H9 (cell line): ENCODE data around the gene SCO2. TPM values are rescaled to one million over a fixed set of nuclear protein-coding genes. Genes with fewer than 3 reads are reported as not detected.

ENCODE experiments used
- DNase-seq: peaks from one replicate; pipeline ENCODE4 v3.0.0-alpha.2; 2017
- H2AFZ ChIP-seq: one replicate; pipeline ENCODE4 v1.6.1; 2013; ENCODE audit warnings: mild to moderate bottlenecking, low read length, control low read depth, moderate library complexity
- H2AK5ac ChIP-seq: 2 replicates; pipeline ENCODE4 v1.6.1; 2013; ENCODE audit warnings: low read length, control low read depth, mixed read lengths; ENCODE audit not compliant: insufficient read length
- H2BK120ac ChIP-seq: one replicate; pipeline ENCODE4 v1.6.1; 2013; ENCODE audit warnings: low read depth, mild to moderate bottlenecking, low read length, control low read depth, inconsistent platforms; ENCODE audit not compliant: poor library complexity, severe bottlenecking
- H2BK12ac ChIP-seq: 2 replicates; pipeline ENCODE4 v1.6.1; 2013; ENCODE audit warnings: low read length, control low read depth, mixed read lengths, low read depth; ENCODE audit not compliant: insufficient read length
- H2BK15ac ChIP-seq: 2 replicates; pipeline ENCODE4 v1.6.1; 2013; ENCODE audit warnings: low read depth, low read length, control low read depth
- H2BK20ac ChIP-seq: one replicate; pipeline ENCODE4 v1.6.1; 2013; ENCODE audit warnings: low read depth, mild to moderate bottlenecking, low read length, control low read depth, inconsistent platforms; ENCODE audit not compliant: poor library complexity, severe bottlenecking
- H2BK5ac ChIP-seq: 2 replicates; pipeline ENCODE4 v1.6.1; 2013; ENCODE audit warnings: low read length, control low read depth, mixed read lengths; ENCODE audit not compliant: insufficient read length
- H3K14ac ChIP-seq: 2 replicates; pipeline ENCODE4 v1.6.1; 2013; ENCODE audit warnings: low read length, control low read depth; ENCODE audit not compliant: insufficient read depth
- H3K18ac ChIP-seq: 2 replicates; pipeline ENCODE4 v1.6.1; 2013; ENCODE audit warnings: low read depth, mild to moderate bottlenecking, mixed read lengths, low read length, control low read depth; ENCODE audit not compliant: insufficient read length
- H3K23ac ChIP-seq: 2 replicates; pipeline ENCODE4 v1.6.1; 2013; ENCODE audit warnings: low read length, control low read depth, mixed read lengths, low read depth; ENCODE audit not compliant: insufficient read length
- H3K23me2 ChIP-seq: 2 replicates; pipeline ENCODE4 v1.6.1; 2013; ENCODE audit warnings: low read depth, mild to moderate bottlenecking, mixed read lengths, low read length, control low read depth; ENCODE audit not compliant: insufficient read length, poor library complexity, severe bottlenecking
- H3K27ac ChIP-seq: 2 replicates; pipeline ENCODE4 v1.5.1; 2013; ENCODE audit warnings: low read length, control low read depth, mixed read lengths, low read depth; ENCODE audit not compliant: insufficient read length
- H3K27me3 ChIP-seq: 2 replicates; pipeline ENCODE4 v1.6.1; 2013; ENCODE audit warnings: low read length, control low read depth, inconsistent platforms; ENCODE audit not compliant: insufficient read depth
- H3K4ac ChIP-seq: 2 replicates; pipeline ENCODE4 v1.6.1; 2013; ENCODE audit warnings: low read depth, mild to moderate bottlenecking, control low read depth, inconsistent platforms, low read length, moderate library complexity
- H3K4me1 ChIP-seq: 2 replicates; pipeline ENCODE4 v1.6.1; 2013; ENCODE audit warnings: low read length, control low read depth, inconsistent platforms; ENCODE audit not compliant: insufficient read depth
- H3K4me2 ChIP-seq: 2 replicates; pipeline ENCODE4 v1.6.1; 2013; ENCODE audit warnings: low read length, control low read depth, mixed read lengths; ENCODE audit not compliant: insufficient read length, insufficient read depth
- H3K56ac ChIP-seq: 2 replicates; pipeline ENCODE4 v1.6.1; 2013; ENCODE audit warnings: low read depth, mild to moderate bottlenecking, mixed read lengths, low read length, control low read depth; ENCODE audit not compliant: insufficient read length
- H3K79me1 ChIP-seq: 2 replicates; pipeline ENCODE4 v1.6.1; 2013; ENCODE audit warnings: low read depth, mild to moderate bottlenecking, moderate library complexity, low read length, control low read depth, inconsistent platforms; ENCODE audit not compliant: insufficient read depth, poor library complexity, severe bottlenecking
- H3K79me2 ChIP-seq: 2 replicates; pipeline ENCODE4 v1.6.1; 2013; ENCODE audit warnings: low read length, control low read depth, inconsistent platforms; ENCODE audit not compliant: insufficient read depth
- H3K9ac ChIP-seq: 2 replicates; pipeline ENCODE4 v1.6.1; 2013; ENCODE audit warnings: low read length, control low read depth, mixed read lengths; ENCODE audit not compliant: insufficient read length; ENCODE audit errors: extremely low read depth
- H3K9me3 ChIP-seq: one replicate; pipeline ENCODE4 v1.6.1; 2013; ENCODE audit warnings: low read depth, low read length, inconsistent platforms; ENCODE audit not compliant: control insufficient read depth
- H3T11ph ChIP-seq: one replicate; pipeline ENCODE4 v1.6.1; 2013; ENCODE audit warnings: mild to moderate bottlenecking, low read length, control low read depth, inconsistent platforms
- H4K20me1 ChIP-seq: one replicate; pipeline ENCODE4 v1.6.1; 2013; ENCODE audit not compliant: control insufficient read depth, insufficient read length, insufficient read depth
- H4K5ac ChIP-seq: 2 replicates; pipeline ENCODE4 v1.6.1; 2013; ENCODE audit warnings: low read depth, mild to moderate bottlenecking, mixed read lengths, low read length, control low read depth; ENCODE audit not compliant: insufficient read length
- H4K8ac ChIP-seq: replicated peaks from 2 replicates; pipeline ENCODE4 v1.6.1; 2013; ENCODE audit warnings: low read length, control low read depth, mixed read lengths, low read depth; ENCODE audit not compliant: insufficient read length
- H4K91ac ChIP-seq: 2 replicates; pipeline ENCODE4 v1.6.1; 2013; ENCODE audit warnings: low read depth, mild to moderate bottlenecking, moderate library complexity, mixed read lengths, low read length, control low read depth; ENCODE audit not compliant: insufficient read length
- H3K27ac Mint-ChIP-seq, 3 experiments: 2 replicates in 2 of 3; 3 replicates in 1 of 3; pipeline ENCODE4 v1.8.0; 2020 to 2021; ENCODE audit warnings: mixed read lengths in 3 of 3, mild to moderate bottlenecking in 1 of 3, moderate library complexity in 1 of 3
- H3K27me3 Mint-ChIP-seq: 2 replicates; pipeline ENCODE4 v1.8.0; 2021; ENCODE audit warnings: low read depth, mild to moderate bottlenecking, moderate library complexity, mixed read lengths
- H3K36me3 Mint-ChIP-seq, 3 experiments: 2 replicates in 2 of 3; 3 replicates in 1 of 3; pipeline ENCODE4 v1.8.0; 2020 to 2021; ENCODE audit warnings: low read depth in 3 of 3, mixed read lengths in 3 of 3; ENCODE audit not compliant: insufficient read depth in 1 of 3
- H3K4me1 Mint-ChIP-seq, 2 experiments: 2 replicates each; pipeline ENCODE4 v1.8.0; 2020; ENCODE audit warnings: mixed read lengths in 2 of 2
- H3K4me3 Mint-ChIP-seq, 2 experiments: 2 replicates in 1 of 2; 3 replicates in 1 of 2; pipeline ENCODE4 v1.8.0; 2020 to 2021; ENCODE audit warnings: mild to moderate bottlenecking in 2 of 2, mixed read lengths in 2 of 2, moderate library complexity in 1 of 2
- H3K9me3 Mint-ChIP-seq, 2 experiments: 2 replicates in 1 of 2; 3 replicates in 1 of 2; pipeline ENCODE4 v1.8.0; 2020; ENCODE audit warnings: mild to moderate bottlenecking in 2 of 2, mixed read lengths in 2 of 2, moderate library complexity in 1 of 2
- CTCF ChIP-seq: fragments of 200-600 bp; sonication (generic); conservative IDR thresholded peaks from 3 replicates; pipeline ENCODE4 v1.8.0; 2021; ENCODE audit warnings: antibody characterized with exemption, mild to moderate bottlenecking
- WGBS: extraction: QIAGEN DNeasy Blood & Tissue Kit; methylation state at CpG from one replicate; pipeline ENCODE4 v1.1.7; 2013; ENCODE audit warnings: missing lambda C conversion rate, low lambda C conversion rate, mixed read lengths; ENCODE audit not compliant: insufficient read length; ENCODE audit errors: extremely low coverage; 5-methylcytosine and 5-hydroxymethylcytosine counted together
- total RNA-seq: library from RNA; stranded (reverse); gene quantifications from 2 replicates; pipeline ENCODE4 v1.2.1, GENCODE V29; 2021

The SCO2 gene
- total RNA-seq, 1 experiment from 2014 or later = 3.3 TPM

DNA sequence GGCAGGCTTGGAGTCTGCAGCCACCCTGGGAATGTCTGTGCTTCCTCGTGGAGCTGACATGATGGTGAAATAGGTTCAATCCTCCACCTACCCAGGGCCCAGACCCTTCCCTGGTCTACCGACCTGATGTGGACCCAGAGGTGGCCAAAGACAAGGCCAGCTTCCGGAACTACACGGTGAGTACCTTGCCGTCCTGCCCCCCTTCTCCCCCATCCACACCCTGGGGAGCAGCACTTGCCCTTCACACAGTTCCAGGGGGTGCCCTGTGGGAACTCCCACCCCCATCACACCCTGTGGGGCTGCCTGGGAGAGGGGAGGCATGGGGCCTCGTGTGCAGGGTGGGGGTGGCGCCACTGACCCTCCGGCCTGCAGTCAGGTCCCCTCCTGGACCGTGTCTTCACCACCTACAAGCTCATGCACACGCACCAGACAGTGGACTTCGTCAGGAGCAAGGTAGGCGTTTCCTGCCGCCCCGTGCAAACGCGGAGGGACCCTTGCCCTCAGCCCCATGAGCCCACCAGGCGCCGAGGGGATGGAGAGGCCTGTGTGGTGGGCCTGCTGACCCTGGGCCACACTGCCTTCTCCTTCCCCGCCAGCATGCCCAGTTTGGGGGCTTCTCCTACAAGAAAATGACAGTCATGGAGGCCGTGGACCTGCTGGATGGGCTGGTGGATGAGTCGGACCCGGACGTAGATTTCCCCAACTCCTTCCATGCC, 38.0 kb downstream of the SCO2 start:
- Histone ChIP-seq H3K9ac (no peak overlapping the region), H3K23me2 (no peaks in the 10 kb centered on the region), H2BK20ac (no peak overlapping the region), H3K79me1 (no peaks in the 10 kb centered on the region), H2BK12ac (no peak overlapping the region), H3K23ac (no peak overlapping the region), H2BK5ac (no peak overlapping the region), H3K4ac (no peak overlapping the region), H2BK120ac (no peak overlapping the region), H3K27me3 (no peaks in the 10 kb centered on the region), H3K27ac (no peak overlapping the region), H4K20me1 (no peaks in the 10 kb centered on the region), H3K79me2 (no peaks in the 10 kb centered on the region), H4K5ac (no peak overlapping the region), H2BK15ac (no peak overlapping the region), H2AK5ac (no peak overlapping the region), H3T11ph (no peak overlapping the region), H4K8ac (no peak overlapping the region), H3K56ac (no peak overlapping the region), H3K18ac (no peak overlapping the region), H3K9me3 (no peaks in the 10 kb centered on the region), H2AFZ (no peak overlapping the region), H3K4me1 (no peaks in the 10 kb centered on the region), H3K4me2 (no peak overlapping the region), H4K91ac (no peak overlapping the region), H3K14ac (no peak overlapping the region)
- Mint-ChIP-seq H3K9me3 (no peaks in the 10 kb centered on the region), H3K27me3 (peaks cover 6% of the 10 kb centered on the region), H3K27ac (no peak overlapping the region), H3K4me1 (peaks cover 3 to 6% of the 10 kb centered on the region in 2 experiments; a peak in 2 of 4 replicates), H3K36me3 (peaks cover 0 to 2% (median 0%) of the 10 kb centered on the region in 3 experiments; a peak in 1 of 7 replicates), H3K4me3 (no peak overlapping the region)
- no CpG with 5 or more reads among the region's 23 CpGs for WGBS
- TF ChIP-seq CTCF = no peak
- DNase-seq = no peak
